ENCODE results near the gene MUC4. TPM values are rescaled to one million over a fixed set of nuclear protein-coding genes. Genes with fewer than 3 reads are reported as not detected.

MUC4 gene
- total and polyA plus RNA-seq, 2 of the 4 experiments (the other 2 are of a cell fraction): not detected

DNA sequence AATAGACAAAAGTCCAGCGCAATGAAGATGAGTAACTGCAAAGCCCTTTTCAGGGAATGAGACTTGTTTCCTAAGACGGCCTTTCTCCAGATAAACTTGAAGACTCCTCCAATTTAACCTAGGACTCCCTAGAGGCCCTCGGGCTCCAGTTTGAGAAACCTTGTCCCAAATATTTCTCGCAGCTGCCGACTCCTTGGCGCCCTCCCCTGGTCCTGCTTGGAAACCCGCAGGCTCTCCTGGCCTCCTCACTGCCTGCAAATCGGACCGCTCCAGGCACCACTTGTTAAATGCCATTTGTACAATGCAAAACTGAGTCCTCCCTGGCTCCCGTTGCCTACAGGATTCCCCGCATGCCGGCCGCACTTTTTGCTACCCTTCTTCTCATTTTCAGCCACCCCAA lies 36.8 kb downstream of the MUC4 start:
- Histone ChIP-seq H2AFZ (replicated peaks; ENCODE audit: low read length, poor library complexity) (no peak overlapping the region), H3K14ac (replicated peaks; ENCODE audit: low read depth, low read length) (no peak overlapping the region), H4K20me1 (ENCODE audit: insufficient read depth, low read length) (no peaks in the 10 kb centered on the region), H2BK15ac (ENCODE audit: low read depth, low read length) (no peak overlapping the region), H3K79me1 (ENCODE audit: low read depth in 1 of 2, low read length in 2 of 2) (no peaks in the 10 kb centered on the region), H4K91ac (ENCODE audit: insufficient read depth, low read depth, low read length) (no peak overlapping the region), H4K8ac (ENCODE audit: low read depth in 2 of 2, low read length in 2 of 2) (no peak overlapping the region), H3K36me3 (ENCODE audit: control insufficient read depth, insufficient read depth, low read length) (no peaks in the 10 kb centered on the region), H3K27me3 (ENCODE audit: control insufficient read depth, insufficient read depth, low read length) (no peaks in the 10 kb centered on the region), H3K4me1 (ENCODE audit: control insufficient read depth, insufficient read depth, low read length) (no peaks in the 10 kb centered on the region), H3K56ac (ENCODE audit: extremely low read depth, insufficient read depth, low read length) (no peak overlapping the region), H3K4me2 (ENCODE audit: low read depth, low read length) (no peak overlapping the region), H2BK120ac (ENCODE audit: low read depth, low read length) (no peak overlapping the region), H4K5ac (ENCODE audit: low read depth, low read length) (no peak overlapping the region), H2AK5ac (ENCODE audit: low read depth, low read length) (no peak overlapping the region), H3K9ac (ENCODE audit: low read depth, low read length) (no peak overlapping the region), H3K4me3 (ENCODE audit: insufficient read depth, low read depth, low read length) (no peak overlapping the region), H3K23ac (ENCODE audit: low read depth, low read length) (no peak overlapping the region), H3K9me1 (ENCODE audit: insufficient read depth, low read length) (no peaks in the 10 kb centered on the region), H3K27ac (ENCODE audit: insufficient read depth, low read length) (no peak overlapping the region), H3K9me3 (ENCODE audit: control insufficient read depth, insufficient read depth, low read length) (peaks cover 2% of the 10 kb centered on the region; the same call in 1 of the 2 replicates), H2BK20ac (ENCODE audit: low read depth, low read length) (no peak overlapping the region), H2BK5ac (ENCODE audit: low read depth, low read length, poor library complexity, severe bottlenecking) (no peak overlapping the region), H2AK9ac (replicated peaks; ENCODE audit: low read depth, low read length, poor library complexity) (no peak overlapping the region), H3K18ac (ENCODE audit: low read depth, low read length) (no peak overlapping the region), H3K4ac (ENCODE audit: low read depth, low read length) (no peak overlapping the region)
- intact Hi-C loops (cut with micrococcal nuclease) (no loop called here), in situ Hi-C loops (cut with MboI; ENCODE audit: low sequenced_read_pairs) (no loop called here), dilution Hi-C loops (cut with HindIII; ENCODE audit: low sequenced_read_pairs, unreplicated experiment) (no loop called here)
- CTCF ChIA-PET: no interaction called here
- POLR2A ChIA-PET (ENCODE audit: unreplicated experiment): no interaction called here
- no TSS peak for BruUV-seq (replicated peaks)
- TF ChIP-seq RFX5 (IDR thresholded peaks at IDR 0.05; ENCODE audit: low read depth, low read length) (0 out of 2 replicates have a peak, but pooled peaks have one; percentile 18), RCOR1 (IDR thresholded peaks at IDR 0.05; ENCODE audit: insufficient replicate concordance, low read length) (no peak), SMC3 (IDR thresholded peaks at IDR 0.05; ENCODE audit: low read depth, low read length) (peak; percentile 48; the same call in 1 of the 2 replicates), RAD21 (IDR thresholded peaks at IDR 0.05; ENCODE audit: low read length) (peak; percentile 37)
- TF ChIP-seq, protein P1, sequence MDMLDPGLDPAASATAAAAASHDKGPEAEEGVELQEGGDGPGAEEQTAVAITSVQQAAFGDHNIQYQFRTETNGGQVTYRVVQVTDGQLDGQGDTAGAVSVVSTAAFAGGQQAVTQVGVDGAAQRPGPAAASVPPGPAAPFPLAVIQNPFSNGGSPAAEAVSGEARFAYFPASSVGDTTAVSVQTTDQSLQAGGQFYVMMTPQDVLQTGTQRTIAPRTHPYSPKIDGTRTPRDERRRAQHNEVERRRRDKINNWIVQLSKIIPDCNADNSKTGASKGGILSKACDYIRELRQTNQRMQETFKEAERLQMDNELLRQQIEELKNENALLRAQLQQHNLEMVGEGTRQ (IDR thresholded peaks at IDR 0.05; ENCODE audit: low read depth, low read length): no peak
- TF ChIP-seq, protein P2, sequence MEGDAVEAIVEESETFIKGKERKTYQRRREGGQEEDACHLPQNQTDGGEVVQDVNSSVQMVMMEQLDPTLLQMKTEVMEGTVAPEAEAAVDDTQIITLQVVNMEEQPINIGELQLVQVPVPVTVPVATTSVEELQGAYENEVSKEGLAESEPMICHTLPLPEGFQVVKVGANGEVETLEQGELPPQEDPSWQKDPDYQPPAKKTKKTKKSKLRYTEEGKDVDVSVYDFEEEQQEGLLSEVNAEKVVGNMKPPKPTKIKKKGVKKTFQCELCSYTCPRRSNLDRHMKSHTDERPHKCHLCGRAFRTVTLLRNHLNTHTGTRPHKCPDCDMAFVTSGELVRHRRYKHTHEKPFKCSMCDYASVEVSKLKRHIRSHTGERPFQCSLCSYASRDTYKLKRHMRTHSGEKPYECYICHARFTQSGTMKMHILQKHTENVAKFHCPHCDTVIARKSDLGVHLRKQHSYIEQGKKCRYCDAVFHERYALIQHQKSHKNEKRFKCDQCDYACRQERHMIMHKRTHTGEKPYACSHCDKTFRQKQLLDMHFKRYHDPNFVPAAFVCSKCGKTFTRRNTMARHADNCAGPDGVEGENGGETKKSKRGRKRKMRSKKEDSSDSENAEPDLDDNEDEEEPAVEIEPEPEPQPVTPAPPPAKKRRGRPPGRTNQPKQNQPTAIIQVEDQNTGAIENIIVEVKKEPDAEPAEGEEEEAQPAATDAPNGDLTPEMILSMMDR (conservative IDR thresholded peaks at IDR 0.05; ENCODE audit: low read depth, low read length): peak; percentile 45
- DNase-seq (no peak), ATAC-seq (ENCODE audit: low read depth) (peak; percentile 59)
- WGBS, 2 experiments (ENCODE audit: extremely low coverage in 2 of 2, insufficient read length in 1 of 2): 38% methylated on average over 6 of the region's 13 CpGs; no CpG with 5 or more reads in 1 of the 2 experiments

Measured in IMR-90 (cell line).